Stomach (tissue), 4 donors: ENCODE results near the gene GMDS.

Experiments used
- EP300 ChIP-seq: sonication (generic); formaldehyde crosslinking; IDR thresholded peaks from one replicate; pipeline ENCODE4 v1.6.1; 2017; ENCODE audit warnings: antibody characterized with exemption
- POLR2A ChIP-seq, 4 donors: fragments of 450-650 bp; IDR thresholded peaks; one replicate each; pipeline ENCODE4 v1.6.1; 2016; ENCODE audit warnings: antibody characterized with exemption in 4 of 4, control low read depth in 2 of 4, mild to moderate bottlenecking in 1 of 4, moderate library complexity in 1 of 4
- POLR2AphosphoS5 ChIP-seq, 3 donors: sonication (generic); formaldehyde crosslinking; IDR thresholded peaks; one replicate each; pipeline ENCODE4 v1.6.1; 2016; ENCODE audit warnings: antibody characterized with exemption in 3 of 3
- TF ChIP-seq, protein P1 (sequence below), 7 experiments: fragments of 450-650 bp in 4 of 7; fragments of 200-600 bp in 3 of 7; sonication (generic) in 3 of 7; IDR thresholded peaks; one replicate each; pipeline ENCODE4 v1.5.1; 2016 to 2019; ENCODE audit warnings: antibody characterized with exemption in 7 of 7, control low read depth in 2 of 7, mild to moderate bottlenecking in 1 of 7

- TF ChIP-seq, protein P1, sequence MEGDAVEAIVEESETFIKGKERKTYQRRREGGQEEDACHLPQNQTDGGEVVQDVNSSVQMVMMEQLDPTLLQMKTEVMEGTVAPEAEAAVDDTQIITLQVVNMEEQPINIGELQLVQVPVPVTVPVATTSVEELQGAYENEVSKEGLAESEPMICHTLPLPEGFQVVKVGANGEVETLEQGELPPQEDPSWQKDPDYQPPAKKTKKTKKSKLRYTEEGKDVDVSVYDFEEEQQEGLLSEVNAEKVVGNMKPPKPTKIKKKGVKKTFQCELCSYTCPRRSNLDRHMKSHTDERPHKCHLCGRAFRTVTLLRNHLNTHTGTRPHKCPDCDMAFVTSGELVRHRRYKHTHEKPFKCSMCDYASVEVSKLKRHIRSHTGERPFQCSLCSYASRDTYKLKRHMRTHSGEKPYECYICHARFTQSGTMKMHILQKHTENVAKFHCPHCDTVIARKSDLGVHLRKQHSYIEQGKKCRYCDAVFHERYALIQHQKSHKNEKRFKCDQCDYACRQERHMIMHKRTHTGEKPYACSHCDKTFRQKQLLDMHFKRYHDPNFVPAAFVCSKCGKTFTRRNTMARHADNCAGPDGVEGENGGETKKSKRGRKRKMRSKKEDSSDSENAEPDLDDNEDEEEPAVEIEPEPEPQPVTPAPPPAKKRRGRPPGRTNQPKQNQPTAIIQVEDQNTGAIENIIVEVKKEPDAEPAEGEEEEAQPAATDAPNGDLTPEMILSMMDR (IDR thresholded peaks at IDR 0.05), result no peak
- TF ChIP-seq POLR2A (IDR thresholded peaks at IDR 0.05) (no peak), POLR2AphosphoS5 (IDR thresholded peaks at IDR 0.05) (no peak), EP300 (no peak)
Observed at GRCh38 chr6:1775441-1775840, 470.0 kb downstream of the GMDS start.
